ENCODE results near the gene TOR4A. TPM values are rescaled to one million over a fixed set of nuclear protein-coding genes. Genes with fewer than 3 reads are reported as not detected.
A peak's percentile ranks its signal among the peaks of the same experiment; 100 is the strongest.

The TOR4A gene
- total RNA-seq, 3 donors from 2014 or later: 3.2 to 4.0 (median 3.6) TPM

GRCh38 chr9:137269231-137269772, 8.2 kb upstream of the TOR4A start:
- H3K4me1 Mint-ChIP-seq (ENCODE audit: low read depth): peaks cover 7% of the 10 kb centered on the region
- ATAC-seq: no peak

GRCh38 chr9:137270929-137271695, 6.4 kb upstream of the TOR4A start:
- H3K9me3 Mint-ChIP-seq: no peaks in the 10 kb centered on the region
- H3K27me3 Mint-ChIP-seq (ENCODE audit: low read depth): no peaks in the 10 kb centered on the region
- H3K4me3 Mint-ChIP-seq: no peak overlapping the region
- DNase-seq (no peak), ATAC-seq (peak; percentile 18 to 61)
- H3K36me3 Mint-ChIP-seq (ENCODE audit: insufficient read depth): peaks cover 17% of the 10 kb centered on the region
- peaks cover 13% of the 10 kb centered on the region for H3K4me1 Mint-ChIP-seq (ENCODE audit: low read depth)

More at GRCh38 chr9:137269231-137269772, 8.2 kb upstream of the TOR4A start:
- no peak for DNase-seq
- H3K36me3 Mint-ChIP-seq (ENCODE audit: insufficient read depth): peaks cover 18% of the 10 kb centered on the region
- no peak overlapping the region for H3K4me3 Mint-ChIP-seq
- H3K9me3 Mint-ChIP-seq: no peaks in the 10 kb centered on the region
- no peaks in the 10 kb centered on the region for H3K27me3 Mint-ChIP-seq (ENCODE audit: low read depth)

- DNase-seq (no peak), ATAC-seq (peak in 1 of 2 donors; percentile 7)
- no peaks in the 10 kb centered on the region for H3K9me3 Mint-ChIP-seq
- no peaks in the 10 kb centered on the region for H3K27me3 Mint-ChIP-seq (ENCODE audit: low read depth)
- H3K4me3 Mint-ChIP-seq: no peak overlapping the region
- peaks cover 17% of the 10 kb centered on the region for H3K36me3 Mint-ChIP-seq (ENCODE audit: insufficient read depth)
- peaks cover 16% of the 10 kb centered on the region for H3K4me1 Mint-ChIP-seq (ENCODE audit: low read depth)
Measured at GRCh38 chr9:137271696-137272076, 5.8 kb upstream of the TOR4A start.

- H3K4me1 Mint-ChIP-seq (ENCODE audit: low read depth): peaks cover 17% of the 10 kb centered on the region
- H3K4me3 Mint-ChIP-seq: no peak overlapping the region
- H3K36me3 Mint-ChIP-seq (ENCODE audit: insufficient read depth): peaks cover 17% of the 10 kb centered on the region
- DNase-seq (no peak), ATAC-seq (no peak)
- no peaks in the 10 kb centered on the region for H3K27me3 Mint-ChIP-seq (ENCODE audit: low read depth)
- H3K9me3 Mint-ChIP-seq: no peaks in the 10 kb centered on the region
Measured at GRCh38 chr9:137272241-137273094, 5.1 kb upstream of the TOR4A start.

GRCh38 chr9:137273095-137273490, 4.4 kb upstream of the TOR4A start:
- H3K27me3 Mint-ChIP-seq (ENCODE audit: low read depth): no peaks in the 10 kb centered on the region
- no peak for ATAC-seq

GRCh38 chr9:137273611-137274320, 3.8 kb upstream of the TOR4A start:
- DNase-seq (no peak), ATAC-seq (no peak)
- Mint-ChIP-seq H3K27me3 (ENCODE audit: low read depth) (no peaks in the 10 kb centered on the region), H3K36me3 (ENCODE audit: insufficient read depth) (peaks cover 14% of the 10 kb centered on the region), H3K9me3 (no peaks in the 10 kb centered on the region), H3K4me3 (no peak overlapping the region), H3K4me1 (ENCODE audit: low read depth) (peaks cover 19% of the 10 kb centered on the region)

More at GRCh38 chr9:137273095-137273490, 4.4 kb upstream of the TOR4A start:
- Mint-ChIP-seq H3K36me3 (ENCODE audit: insufficient read depth) (peaks cover 17% of the 10 kb centered on the region), H3K4me1 (ENCODE audit: low read depth) (peaks cover 19% of the 10 kb centered on the region), H3K9me3 (no peaks in the 10 kb centered on the region), H3K4me3 (no peak overlapping the region)
- DNase-seq: no peak

- Mint-ChIP-seq H3K9me3 (no peaks in the 10 kb centered on the region), H3K27me3 (ENCODE audit: low read depth) (no peaks in the 10 kb centered on the region), H3K4me1 (ENCODE audit: low read depth) (peaks cover 19% of the 10 kb centered on the region), H3K36me3 (ENCODE audit: insufficient read depth) (peaks cover 3% of the 10 kb centered on the region), H3K4me3 (peak overlapping the region; percentile 29)
- DNase-seq (no peak), ATAC-seq (no peak)
Measured at GRCh38 chr9:137275203-137275587, 2.3 kb upstream of the TOR4A start.

GRCh38 chr9:137275588-137276472, 1.7 kb upstream of the TOR4A start:
- Mint-ChIP-seq H3K36me3 (ENCODE audit: insufficient read depth) (peaks cover 3% of the 10 kb centered on the region), H3K27me3 (ENCODE audit: low read depth) (no peaks in the 10 kb centered on the region), H3K4me1 (ENCODE audit: low read depth) (peaks cover 19% of the 10 kb centered on the region), H3K4me3 (no peak overlapping the region), H3K9me3 (no peaks in the 10 kb centered on the region)
- DNase-seq (no peak), ATAC-seq (no peak)

GRCh38 chr9:137276473-137277328, 825 bp upstream of the TOR4A start:
- DNase-seq (no peak), ATAC-seq (no peak)
- Mint-ChIP-seq H3K4me3 (peak overlapping the region; percentile 21), H3K27me3 (ENCODE audit: low read depth) (no peaks in the 10 kb centered on the region), H3K36me3 (ENCODE audit: insufficient read depth) (peaks cover 3% of the 10 kb centered on the region), H3K4me1 (ENCODE audit: low read depth) (peaks cover 13% of the 10 kb centered on the region), H3K9me3 (no peaks in the 10 kb centered on the region)

- ATAC-seq (peak; percentile 5 to 9), DNase-seq (no peak)
- H3K27me3 Mint-ChIP-seq (ENCODE audit: low read depth): peaks cover 7% of the 10 kb centered on the region
- no peaks in the 10 kb centered on the region for H3K9me3 Mint-ChIP-seq
- H3K4me1 Mint-ChIP-seq (ENCODE audit: low read depth): peaks cover 15% of the 10 kb centered on the region
- H3K36me3 Mint-ChIP-seq (ENCODE audit: insufficient read depth): peaks cover 5% of the 10 kb centered on the region
- H3K4me3 Mint-ChIP-seq: peak overlapping the region; percentile 79
Measured at GRCh38 chr9:137278061-137278701, 655 bp downstream of the TOR4A start.

- Mint-ChIP-seq H3K36me3 (ENCODE audit: insufficient read depth) (peaks cover 2% of the 10 kb centered on the region), H3K9me3 (no peaks in the 10 kb centered on the region), H3K4me3 (no peak overlapping the region), H3K4me1 (ENCODE audit: low read depth) (peaks cover 15% of the 10 kb centered on the region), H3K27me3 (ENCODE audit: low read depth) (peaks cover 7% of the 10 kb centered on the region)
- ATAC-seq: no peak
- no peak for DNase-seq
Measured at GRCh38 chr9:137278721-137279711, 1.5 kb downstream of the TOR4A start.

Measured in activated T-cell treated with anti-CD3 and anti-CD28 coated beads, Interleukin-2, amount 50 U/mL, for 4 hours (primary cell).